Breast epithelium (tissue), 3 donors: Measurements from ENCODE around the gene VRK1.

Experiments
- CTCF ChIP-seq, 3 donors: fragments of 450-650 bp; IDR thresholded peaks; one replicate each; pipeline ENCODE4 v1.5.1; 2016 to 2017; ENCODE audit warnings: antibody characterized with exemption in 3 of 3, mild to moderate bottlenecking in 3 of 3, moderate library complexity in 3 of 3
- POLR2AphosphoS5 ChIP-seq, 3 donors: sonication (generic); formaldehyde crosslinking; IDR thresholded peaks; one replicate each; pipeline ENCODE4 v1.6.1; 2017; ENCODE audit warnings: antibody characterized with exemption in 3 of 3

DNA sequence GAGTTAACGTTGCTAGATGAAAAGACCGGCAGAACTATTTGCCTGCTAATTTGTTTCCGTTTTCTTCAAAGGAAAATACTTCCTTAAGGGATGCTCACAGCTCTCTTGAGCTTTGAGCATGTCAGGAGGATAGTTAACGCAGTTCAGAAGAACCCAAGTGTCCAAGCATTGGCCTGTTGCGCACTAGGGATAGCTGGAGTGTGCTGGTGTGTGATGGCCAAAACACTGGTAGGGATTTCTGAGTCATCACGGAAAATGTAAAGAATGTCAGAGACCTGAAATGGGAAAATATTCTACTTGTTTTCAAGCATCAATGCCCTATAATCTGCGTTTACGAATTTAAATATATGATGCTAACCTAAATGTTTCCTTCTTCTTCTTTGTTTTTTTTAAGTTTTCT is 97.8 kb downstream of the VRK1 start:
- no peak for TF ChIP-seq POLR2AphosphoS5 (IDR thresholded peaks at IDR 0.05)
- TF ChIP-seq CTCF (IDR thresholded peaks at IDR 0.05), result no peak
